Vagina (tissue), 2 donors: ENCODE results near the gene AKAP10.
A peak's percentile ranks its signal among the peaks of the same experiment; 100 is the strongest.

Source experiments
- CTCF ChIP-seq, 3 experiments: fragments of 450-650 bp in 2 of 3; fragments of 200-600 bp in 1 of 3; sonication (generic) in 1 of 3; IDR thresholded peaks; one replicate each; pipeline ENCODE4 v1.5.1; 2017 to 2019; ENCODE audit warnings: antibody characterized with exemption in 3 of 3, mild to moderate bottlenecking in 2 of 3, moderate library complexity in 2 of 3
- POLR2A ChIP-seq, 2 donors: fragments of 450-650 bp; IDR thresholded peaks; one replicate each; pipeline ENCODE4 v1.6.1; 2017; ENCODE audit warnings: antibody characterized with exemption in 2 of 2, mild to moderate bottlenecking in 2 of 2, moderate library complexity in 2 of 2
- POLR2AphosphoS5 ChIP-seq, 2 donors: sonication (generic); formaldehyde crosslinking; IDR thresholded peaks; one replicate each; pipeline ENCODE4 v1.9.0; 2017; ENCODE audit warnings: antibody characterized with exemption in 2 of 2, mild to moderate bottlenecking in 2 of 2, low read depth in 1 of 2; ENCODE audit not compliant: insufficient read depth in 1 of 2

GRCh38 chr17:19867329-19868078 is 110.1 kb downstream of the AKAP10 start, which contains the start of gene ULK2:
- TF ChIP-seq CTCF (IDR thresholded peaks at IDR 0.05) = no peak
- peak in 1 of 2 donors; percentile 46 for TF ChIP-seq POLR2AphosphoS5 (IDR thresholded peaks at IDR 0.05; ENCODE audit: insufficient read depth in 1 of 2, low read depth in 1 of 2)
- TF ChIP-seq POLR2A (IDR thresholded peaks at IDR 0.05) = peak in 1 of 2 donors; percentile 85
